Cerebellar cortex (tissue), 1 donor: Measurements from ENCODE around the gene BNC2.
"Not testable (repeated sequence)": the region's sequence is repeated elsewhere in the genome, so short reads cannot be mapped to it uniquely, and the experiment has no call there.

Experiments
- DNase-seq: peaks from one replicate; pipeline ENCODE4 v3.0.0-alpha.2; 2015; ENCODE audit warnings: low spot score

Gene BNC2

DNA sequence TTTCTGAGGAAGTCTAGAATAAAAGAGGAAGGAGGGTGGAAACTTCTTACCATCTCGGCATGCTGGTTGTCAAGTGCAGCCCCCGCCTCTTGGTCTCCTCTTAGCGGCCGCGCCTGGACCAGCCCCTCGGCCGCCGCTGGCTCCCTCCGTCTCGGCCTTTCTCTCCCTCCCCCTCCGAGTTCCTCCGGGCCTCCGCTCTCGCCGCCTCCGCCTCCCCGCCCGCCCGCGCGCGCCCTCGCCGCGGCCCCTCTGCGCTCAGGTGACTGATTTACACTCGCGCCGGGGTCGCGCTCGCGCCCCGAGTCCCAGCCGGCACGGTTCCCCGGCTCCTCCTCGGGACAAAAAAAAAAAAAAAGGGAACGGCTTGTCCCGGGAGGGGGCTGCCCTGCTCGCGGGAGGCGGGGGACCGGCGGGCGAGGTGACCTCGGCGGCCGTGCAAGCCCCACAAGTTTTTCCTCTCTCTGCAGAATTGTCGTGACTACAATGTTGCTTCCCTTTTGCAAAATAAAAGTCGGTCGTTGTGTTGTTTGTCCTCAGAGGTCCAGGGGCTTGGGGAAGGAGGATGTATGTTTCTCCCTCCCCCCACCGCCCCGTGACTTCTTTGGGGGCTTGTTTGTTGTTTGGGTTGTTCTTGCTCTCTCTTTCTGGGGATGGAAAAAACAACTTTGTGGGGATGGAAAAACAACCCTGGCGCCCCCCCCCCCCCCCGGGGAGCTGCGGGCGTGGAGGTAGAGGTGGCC lies at the start of gene BNC2:
BNC2 (minus strand) TSS at position 75 of the 740 bp plus-strand sequence; CDS start at position 53, 22 bp downstream.
- peak; percentile 37 for DNase-seq

DNA sequence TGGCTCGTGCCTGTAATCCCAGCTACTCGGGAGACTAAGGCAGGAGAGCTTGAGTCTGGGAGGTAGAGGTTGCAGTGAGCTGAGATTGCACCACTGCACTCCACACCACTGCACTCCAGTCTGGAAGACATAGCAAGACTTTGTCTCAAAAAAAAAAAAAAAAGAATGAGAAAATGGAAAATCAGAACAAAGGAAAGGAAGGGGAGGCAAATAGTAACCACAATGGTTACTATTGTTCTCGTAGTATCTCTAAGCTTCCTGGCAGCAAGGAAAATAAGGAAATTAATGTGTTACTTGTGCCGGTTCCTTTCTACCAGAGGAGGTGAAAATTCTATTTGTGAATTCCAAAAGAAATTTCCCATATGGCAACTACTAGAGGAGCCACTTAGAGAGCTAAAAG lies 48.5 kb upstream of the BNC2 start:
- no peak for DNase-seq

DNA sequence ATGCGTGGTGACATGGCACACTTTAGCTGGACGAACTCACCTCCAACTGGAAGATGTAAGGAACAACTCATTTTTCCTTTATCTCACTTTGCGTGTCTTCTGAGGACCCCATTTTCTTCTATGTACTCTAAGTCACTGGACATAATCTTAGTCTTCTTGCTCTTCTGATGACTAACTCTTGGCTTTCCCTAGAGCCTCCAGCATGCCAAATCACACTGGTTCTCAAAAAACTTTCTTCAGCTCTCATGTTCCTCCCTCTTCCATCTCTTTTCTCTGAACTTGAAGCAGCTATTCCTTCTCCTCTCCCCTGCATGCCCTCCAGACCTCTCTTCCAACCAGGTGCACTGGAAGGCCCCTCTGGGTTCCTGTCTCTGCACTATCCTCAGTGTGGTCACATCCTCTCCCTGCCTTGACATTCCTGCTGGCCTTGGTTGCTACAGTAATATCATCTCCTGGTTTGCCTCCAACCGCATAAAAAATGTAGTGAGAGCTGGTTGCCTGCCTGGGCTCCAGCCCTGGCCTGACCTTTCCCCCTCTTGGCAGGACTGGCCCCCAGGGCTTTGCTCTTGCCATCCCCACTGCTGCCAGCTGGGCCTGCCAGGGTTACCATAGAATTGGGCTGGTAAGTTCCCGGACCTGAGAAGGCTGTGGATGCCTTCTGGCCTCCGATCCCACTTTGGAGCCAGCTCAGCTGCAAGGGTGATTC lies 44.8 kb upstream of the BNC2 start:
- no peak for DNase-seq

GRCh38 chr9:16912197-16912596 lies 41.7 kb upstream of the BNC2 start:
- DNase-seq = no peak

DNA sequence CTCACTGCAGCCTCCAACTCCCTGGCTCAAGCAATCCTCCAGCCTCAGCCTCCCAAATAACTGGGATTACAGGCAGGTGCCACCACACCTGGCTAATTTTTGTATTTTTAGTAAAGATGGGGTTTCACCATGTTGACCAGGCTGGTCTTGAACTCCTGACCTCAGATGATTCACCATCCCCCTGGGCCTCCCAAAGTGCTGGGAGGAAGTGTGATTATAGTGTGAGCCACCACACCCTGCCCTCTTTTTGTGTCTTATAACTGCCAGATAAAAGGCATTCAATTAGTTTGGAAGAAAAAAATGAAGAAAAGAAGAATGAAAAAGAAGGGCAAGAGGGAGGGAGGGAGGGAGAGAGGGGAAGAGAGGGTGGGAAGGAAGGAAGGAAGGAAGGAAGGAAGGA lies 37.7 kb upstream of the BNC2 start:
- DNase-seq = not testable (repeated sequence)

DNA sequence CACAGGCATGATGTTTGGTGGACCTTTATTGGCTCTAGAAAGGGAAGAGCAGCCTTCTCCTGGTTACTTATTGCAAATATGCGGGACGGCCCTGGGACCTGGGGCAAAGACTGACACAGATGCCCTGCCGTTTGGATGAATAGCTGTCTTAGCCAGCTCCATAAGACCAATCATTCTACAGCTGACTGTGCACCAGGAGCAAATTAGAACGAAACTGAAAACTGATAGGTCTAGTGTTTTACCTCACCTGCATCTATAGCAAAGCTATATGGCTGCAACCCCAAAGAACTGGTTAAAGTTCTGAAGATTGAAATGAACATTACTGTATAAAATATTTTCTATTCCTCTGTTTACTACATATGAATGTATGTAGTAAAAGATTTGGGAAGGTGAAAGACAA lies 34.2 kb upstream of the BNC2 start:
- no peak for DNase-seq

DNA sequence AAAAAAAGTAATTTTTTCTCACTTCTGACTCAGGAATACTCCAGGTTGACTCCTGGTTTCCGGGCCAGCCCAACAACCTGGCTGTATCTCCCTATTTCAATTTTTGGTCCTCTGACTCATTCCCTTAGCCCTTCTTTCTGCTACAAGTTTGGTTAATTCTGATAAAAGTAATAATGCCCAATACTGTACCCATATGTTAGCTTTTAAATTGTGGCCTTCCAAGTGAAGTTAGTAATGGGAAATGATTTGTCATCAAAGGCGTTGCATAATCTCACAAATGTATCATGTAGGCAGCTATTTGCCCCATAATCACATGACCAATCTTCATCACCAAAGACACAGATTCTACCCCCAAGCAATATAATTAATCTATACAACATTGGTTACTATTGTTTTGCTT lies 31.1 kb upstream of the BNC2 start:
- DNase-seq = no peak

DNA sequence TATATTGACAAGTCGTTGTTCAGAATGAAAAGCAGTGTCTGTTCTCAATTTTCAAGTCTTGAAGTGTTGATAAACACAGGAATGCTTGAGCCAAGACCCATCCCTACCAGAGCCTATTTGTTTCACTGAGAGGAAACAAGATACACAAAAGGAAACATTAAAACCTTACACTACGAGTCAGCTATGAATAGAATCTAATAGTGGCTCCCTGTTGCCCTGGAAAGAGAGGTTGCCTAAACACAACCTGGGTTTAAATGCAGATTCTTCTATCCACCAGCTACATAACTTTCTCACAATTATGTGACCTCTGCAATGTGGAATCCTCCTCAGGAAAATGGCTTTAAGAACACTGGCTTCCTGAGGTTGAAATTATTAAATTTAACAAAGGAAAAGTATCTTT lies 29.1 kb upstream of the BNC2 start:
- no peak for DNase-seq

GRCh38 chr9:16898464-16898863 lies 28.0 kb upstream of the BNC2 start:
- DNase-seq = no peak

GRCh38 chr9:16888594-16888993 lies 18.1 kb upstream of the BNC2 start:
- DNase-seq = no peak

DNA sequence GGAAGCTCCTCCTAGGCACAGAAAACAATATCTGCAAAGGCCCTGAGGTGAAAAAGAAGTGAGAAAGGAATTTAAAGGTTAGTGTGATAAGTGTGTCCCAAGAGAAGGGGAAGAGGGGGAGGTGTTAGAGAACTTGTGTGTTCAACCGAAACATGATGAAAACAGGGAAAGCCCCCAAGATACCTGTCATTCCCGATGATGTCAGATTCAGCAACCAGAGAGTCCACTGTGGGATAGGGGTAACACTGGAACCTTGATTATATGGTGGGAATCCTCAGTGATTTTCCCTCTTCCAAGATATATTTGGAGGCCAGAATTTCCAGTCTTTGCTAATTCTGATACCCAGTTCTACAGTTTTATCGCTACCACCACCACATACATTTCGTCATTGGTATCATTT lies 15.5 kb upstream of the BNC2 start:
- DNase-seq = no peak

DNA sequence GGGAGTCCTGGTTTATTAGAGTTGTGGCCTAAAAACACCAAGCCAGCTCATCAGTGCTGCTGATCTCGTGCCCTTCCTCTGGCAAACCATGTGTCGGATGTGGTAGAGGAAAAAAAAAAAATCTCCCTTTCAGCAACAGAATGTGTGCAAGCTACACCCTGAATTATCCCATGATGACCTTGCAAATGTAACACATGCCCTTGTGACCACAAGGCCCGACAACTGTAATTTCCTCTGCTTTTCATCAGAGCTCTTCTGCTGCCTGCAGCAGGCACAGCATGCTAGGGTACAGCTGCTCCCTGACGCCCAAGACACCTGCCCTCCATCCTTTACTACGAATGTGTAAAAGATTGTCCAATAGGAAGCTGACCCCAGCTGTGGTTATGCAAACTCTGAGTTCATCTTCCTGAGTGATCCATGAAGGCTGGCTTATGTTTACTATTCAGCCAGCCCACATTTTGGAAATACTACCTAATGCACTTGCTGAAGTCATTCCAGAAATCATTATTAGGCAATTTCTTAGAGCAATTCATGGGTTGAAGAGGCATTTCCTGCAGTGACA lies 14.6 kb upstream of the BNC2 start:
- no peak for DNase-seq

DNA sequence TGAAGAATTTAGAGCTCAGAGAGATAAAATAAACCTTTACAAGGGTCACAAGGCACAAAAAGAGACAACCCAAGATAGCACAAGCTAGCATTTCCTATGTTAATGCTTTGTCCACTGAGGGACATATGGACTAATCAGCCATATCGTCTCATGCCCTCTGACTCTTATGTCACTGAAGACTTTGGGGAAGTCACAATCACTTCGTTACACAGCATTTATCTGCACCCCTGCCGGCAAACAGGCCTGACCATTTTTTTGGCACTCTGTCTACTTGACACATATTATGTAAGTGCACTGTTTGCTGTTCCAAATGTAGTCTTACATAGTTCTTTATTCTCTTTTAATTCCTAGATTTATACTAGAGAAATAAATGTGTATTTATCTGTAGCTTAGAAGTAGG lies 13.9 kb upstream of the BNC2 start:
- no peak for DNase-seq

DNA sequence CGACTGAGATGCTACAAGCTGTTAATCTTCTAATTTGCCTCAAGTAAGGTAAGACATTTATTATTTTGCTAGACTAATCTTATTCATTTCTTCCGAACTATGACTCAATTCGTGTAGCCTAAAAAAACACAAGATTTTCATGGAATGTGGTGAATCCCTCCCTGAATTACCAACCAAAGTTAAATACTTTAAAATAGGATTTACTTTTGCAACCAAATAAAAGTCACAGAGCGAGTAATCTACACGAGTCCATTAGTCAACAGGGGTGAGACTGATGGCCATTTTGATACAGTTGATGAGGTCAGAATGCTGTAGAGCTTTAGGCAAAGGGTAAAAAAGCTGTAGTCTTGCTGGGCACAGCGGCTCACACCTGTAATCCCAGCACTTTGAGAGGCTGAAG lies 13.1 kb upstream of the BNC2 start:
- DNase-seq = no peak

DNA sequence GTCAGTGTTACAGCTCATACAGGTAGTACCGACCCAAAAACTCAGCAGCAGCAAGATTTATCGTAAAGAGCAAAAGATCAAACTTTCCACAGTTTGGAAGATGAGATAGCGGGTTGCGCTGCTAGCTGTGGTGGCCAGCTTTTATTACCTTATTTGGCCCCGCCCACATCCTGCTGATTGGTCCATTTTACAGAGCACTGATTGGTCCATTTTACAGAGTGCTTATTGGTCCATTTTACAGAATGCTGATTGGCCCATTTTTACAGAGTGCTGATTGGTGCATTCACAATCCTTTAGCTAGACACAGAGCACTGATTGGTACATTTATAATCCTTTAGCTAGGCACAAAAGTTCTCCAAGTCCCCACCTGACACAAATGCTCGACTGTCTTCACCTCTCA lies 12.0 kb upstream of the BNC2 start:
- not testable (repeated sequence) for DNase-seq

- DNase-seq = no peak
Measured at GRCh38 chr9:16879416-16879815, 8.9 kb upstream of the BNC2 start.

- no peak for DNase-seq
Measured at GRCh38 chr9:16877256-16877655, 6.8 kb upstream of the BNC2 start.

GRCh38 chr9:16873126-16873802 lies 2.8 kb upstream of the BNC2 start:
- DNase-seq = no peak

DNA sequence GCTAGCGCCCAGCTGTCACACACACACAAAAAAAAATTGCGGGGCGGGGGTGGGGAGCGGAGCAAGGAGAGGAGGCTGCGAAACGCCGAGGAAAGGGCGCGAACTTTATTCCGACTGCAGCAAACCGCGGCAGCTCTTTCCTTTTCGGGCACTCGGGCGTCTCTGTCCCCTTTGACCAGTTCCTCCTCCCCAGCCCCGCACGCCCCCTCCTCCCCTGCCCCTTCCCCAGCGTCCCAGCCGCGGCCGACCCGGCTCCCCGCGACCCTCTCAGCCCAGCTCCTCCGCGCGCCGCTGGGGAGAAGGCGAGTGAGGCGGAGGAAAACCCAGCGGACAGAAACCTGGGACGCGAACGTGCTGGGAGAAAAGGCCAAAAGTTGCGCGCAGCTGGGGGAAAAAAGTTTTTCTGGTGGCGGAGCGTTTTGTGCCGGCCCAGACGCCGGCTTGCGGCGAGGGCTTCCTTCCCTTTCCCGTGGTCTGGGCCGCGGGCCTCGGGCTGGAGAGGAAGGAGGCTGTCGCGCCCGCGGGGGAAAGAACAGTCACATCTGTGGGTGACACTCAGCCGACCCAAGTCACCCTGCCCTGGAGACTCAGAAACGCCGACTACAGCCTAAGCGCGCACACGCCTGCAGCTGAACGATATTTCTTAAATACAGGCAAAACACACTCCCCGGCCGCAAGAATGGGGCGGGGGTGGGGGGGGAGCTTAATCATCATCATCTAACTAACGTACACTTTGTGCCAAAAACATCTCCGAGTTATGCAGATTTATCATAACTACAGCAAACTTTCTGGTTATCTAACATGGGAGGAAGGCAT lies 1.1 kb upstream of the BNC2 start:
- DNase-seq = peak; percentile 23

DNA sequence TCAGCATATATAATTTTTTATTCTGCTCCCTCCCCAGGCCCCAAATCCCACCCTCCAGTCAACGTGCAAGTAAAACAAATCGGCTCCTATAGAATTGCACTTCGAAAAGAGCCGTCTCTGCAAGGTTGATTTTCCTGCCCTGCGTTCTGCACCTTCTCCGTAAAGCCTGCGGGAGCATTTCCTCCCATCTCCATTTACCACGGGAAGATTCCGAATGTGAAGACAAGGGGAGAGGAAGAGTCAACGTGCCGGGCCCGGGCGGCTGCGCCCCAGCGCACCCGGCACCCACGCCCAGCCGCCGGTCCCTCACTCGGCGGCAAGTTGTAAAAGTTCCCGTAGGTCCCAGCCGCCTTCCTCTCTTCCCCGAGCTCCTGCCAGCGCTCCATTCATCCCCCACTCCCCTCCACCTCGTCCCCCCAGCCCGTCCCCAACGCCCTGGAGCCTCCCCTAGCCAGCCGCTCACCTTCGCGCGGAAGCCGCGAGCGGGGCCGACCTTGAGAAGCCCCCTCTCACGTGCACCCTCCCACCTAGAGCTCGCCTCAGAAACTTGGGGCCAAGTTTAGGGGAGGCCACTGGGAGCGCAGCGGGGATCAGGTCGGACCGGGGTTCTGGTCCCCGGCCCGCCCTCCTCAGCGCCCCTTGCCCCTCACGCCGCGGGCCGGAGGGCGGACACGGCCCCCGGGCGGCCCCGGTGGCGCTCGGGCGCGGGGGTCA lies 431 bp downstream of the BNC2 start:
- DNase-seq = peak; percentile 17

GRCh38 chr9:16869131-16869881 lies 1.2 kb downstream of the BNC2 start:
- no peak for DNase-seq
